ENCODE data around the gene STK32B. TPM values are rescaled to one million over a fixed set of nuclear protein-coding genes. Genes with fewer than 3 reads are reported as not detected.

The STK32B gene
- total RNA-seq, 1 experiment from 2014 or later: 15.1 TPM

GRCh38 chr4:5389756-5390310, 338.6 kb downstream of the STK32B start:
- no peak for TF ChIP-seq CTCF (conservative IDR thresholded peaks at IDR 0.05; ENCODE audit: low read depth, low read length)
- TF ChIP-seq EZH2 (IDR thresholded peaks at IDR 0.05; ENCODE audit: borderline replicate concordance, low read depth, low read length, poor library complexity, severe bottlenecking): no peak
- ChIA-PET CTCF (no interaction called here), POLR2A (ENCODE audit: low non-redundant PET) (no interaction called here)
- Histone ChIP-seq H3K4me3 (ENCODE audit: low read depth, low read length, poor library complexity, severe bottlenecking) (no peak overlapping the region), H3K4me1 (ENCODE audit: insufficient read depth, low read length, poor library complexity, severe bottlenecking) (no peaks in the 10 kb centered on the region), H3K9me3 (ENCODE audit: low read depth, low read length, poor library complexity, severe bottlenecking) (no peaks in the 10 kb centered on the region), H3K36me3 (ENCODE audit: insufficient read depth, low read length, poor library complexity, severe bottlenecking) (no peaks in the 10 kb centered on the region), H3K27me3 (replicated peaks; ENCODE audit: insufficient read depth, low read depth, low read length, poor library complexity) (no peaks in the 10 kb centered on the region), H3K27ac (ENCODE audit: low read depth, low read length, poor library complexity, severe bottlenecking) (no peak overlapping the region)
- intact Hi-C loops (cut with micrococcal nuclease; ENCODE audit: unreplicated experiment): no loop called here
- no peak for DNase-seq (ENCODE audit: low spot score)
- BruUV-seq (replicated peaks): no TSS peak

GRCh38 chr4:5391492-5391891, 340.2 kb downstream of the STK32B start:
- intact Hi-C loops (cut with micrococcal nuclease; ENCODE audit: unreplicated experiment): no loop called here
- ChIA-PET CTCF (no interaction called here), POLR2A (ENCODE audit: low non-redundant PET) (no interaction called here)
- no TSS peak for BruUV-seq (replicated peaks)
- TF ChIP-seq EZH2 (IDR thresholded peaks at IDR 0.05; ENCODE audit: borderline replicate concordance, low read depth, low read length, poor library complexity, severe bottlenecking) (no peak), CTCF (conservative IDR thresholded peaks at IDR 0.05; ENCODE audit: low read depth, low read length) (no peak)
- no peak overlapping the region for H3K27ac ChIP-seq (ENCODE audit: low read depth, low read length, poor library complexity, severe bottlenecking)
- H3K27me3 ChIP-seq (replicated peaks; ENCODE audit: insufficient read depth, low read depth, low read length, poor library complexity): no peaks in the 10 kb centered on the region
- DNase-seq (ENCODE audit: low spot score): no peak
- H3K9me3 ChIP-seq (ENCODE audit: low read depth, low read length, poor library complexity, severe bottlenecking): no peaks in the 10 kb centered on the region
- no peaks in the 10 kb centered on the region for H3K36me3 ChIP-seq (ENCODE audit: insufficient read depth, low read length, poor library complexity, severe bottlenecking)
- H3K4me3 ChIP-seq (ENCODE audit: low read depth, low read length, poor library complexity, severe bottlenecking): no peak overlapping the region
- H3K4me1 ChIP-seq (ENCODE audit: insufficient read depth, low read length, poor library complexity, severe bottlenecking): no peaks in the 10 kb centered on the region

- ChIA-PET POLR2A (ENCODE audit: low non-redundant PET) (no interaction called here), CTCF (no interaction called here)
- BruUV-seq (replicated peaks): no TSS peak
- H3K4me1 ChIP-seq (ENCODE audit: insufficient read depth, low read length, poor library complexity, severe bottlenecking): no peaks in the 10 kb centered on the region
- no peaks in the 10 kb centered on the region for H3K36me3 ChIP-seq (ENCODE audit: insufficient read depth, low read length, poor library complexity, severe bottlenecking)
- no peaks in the 10 kb centered on the region for H3K27me3 ChIP-seq (replicated peaks; ENCODE audit: insufficient read depth, low read depth, low read length, poor library complexity)
- no peak overlapping the region for H3K4me3 ChIP-seq (ENCODE audit: low read depth, low read length, poor library complexity, severe bottlenecking)
- intact Hi-C loops (cut with micrococcal nuclease; ENCODE audit: unreplicated experiment): no loop called here
- H3K27ac ChIP-seq (ENCODE audit: low read depth, low read length, poor library complexity, severe bottlenecking): no peak overlapping the region
- no peak for DNase-seq (ENCODE audit: low spot score)
- H3K9me3 ChIP-seq (ENCODE audit: low read depth, low read length, poor library complexity, severe bottlenecking): no peaks in the 10 kb centered on the region
- TF ChIP-seq CTCF (conservative IDR thresholded peaks at IDR 0.05; ENCODE audit: low read depth, low read length) (no peak), EZH2 (IDR thresholded peaks at IDR 0.05; ENCODE audit: borderline replicate concordance, low read depth, low read length, poor library complexity, severe bottlenecking) (no peak)
Observed at GRCh38 chr4:5393911-5394513, 342.7 kb downstream of the STK32B start.

All from A673 (cell line).